NCI-H1105 treated with DMSO at 0.1 percent for 48 hours (cell line): ENCODE measurements around the gene CSNK1A1L.
A peak's percentile ranks its signal among the peaks of the same experiment; 100 is the strongest.

Source experiments
- DNase-seq: peaks from one replicate; lab custom pipeline; 2025; lab: John Stamatoyannopoulos, UW

CSNK1A1L gene

GRCh38 chr13:37105251-37105714, at the start of gene CSNK1A1L:
Gene CSNK1A1L (minus strand): TSS chr13:37105664. CDS start chr13:37105256, 408 bp downstream.
- DNase-seq = no peak

GRCh38 chr13:37149380-37149779, 43.9 kb upstream of the CSNK1A1L start:
- DNase-seq = no peak

- no peak for DNase-seq
Measured at GRCh38 chr13:37148501-37148900, 43.0 kb upstream of the CSNK1A1L start.

GRCh38 chr13:37144661-37145060, 39.2 kb upstream of the CSNK1A1L start:
- no peak for DNase-seq

GRCh38 chr13:37143911-37144310, 38.4 kb upstream of the CSNK1A1L start:
- no peak for DNase-seq

- DNase-seq = no peak
Measured at GRCh38 chr13:37142877-37143276, 37.4 kb upstream of the CSNK1A1L start.

GRCh38 chr13:37141011-37141410, 35.5 kb upstream of the CSNK1A1L start:
- no peak for DNase-seq

- no peak for DNase-seq
Measured at GRCh38 chr13:37139356-37139755, 33.9 kb upstream of the CSNK1A1L start.

DNA sequence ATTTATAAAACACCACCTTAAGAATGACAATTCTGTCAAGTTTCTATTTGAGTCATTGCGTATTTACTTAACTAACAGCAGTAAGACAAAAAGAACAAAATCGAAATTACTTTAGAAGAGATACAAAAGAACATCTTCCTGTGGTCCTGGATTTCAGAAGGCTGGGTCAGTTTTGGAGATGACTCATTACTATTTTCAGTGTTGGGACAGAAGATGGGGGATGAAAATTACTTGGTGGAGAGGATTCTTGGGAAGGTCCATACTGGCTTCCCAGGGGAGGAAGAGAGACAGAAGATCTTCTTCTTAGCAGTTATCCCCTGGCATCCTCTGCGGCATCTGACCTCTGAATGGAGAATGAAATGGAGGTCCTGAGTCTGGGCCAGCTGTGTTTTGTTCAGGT, 33.5 kb upstream of the CSNK1A1L start:
- no peak for DNase-seq

- no peak for DNase-seq
Measured at GRCh38 chr13:37138169-37138568, 32.7 kb upstream of the CSNK1A1L start.

GRCh38 chr13:37136633-37137032, 31.2 kb upstream of the CSNK1A1L start:
- DNase-seq = no peak

DNA sequence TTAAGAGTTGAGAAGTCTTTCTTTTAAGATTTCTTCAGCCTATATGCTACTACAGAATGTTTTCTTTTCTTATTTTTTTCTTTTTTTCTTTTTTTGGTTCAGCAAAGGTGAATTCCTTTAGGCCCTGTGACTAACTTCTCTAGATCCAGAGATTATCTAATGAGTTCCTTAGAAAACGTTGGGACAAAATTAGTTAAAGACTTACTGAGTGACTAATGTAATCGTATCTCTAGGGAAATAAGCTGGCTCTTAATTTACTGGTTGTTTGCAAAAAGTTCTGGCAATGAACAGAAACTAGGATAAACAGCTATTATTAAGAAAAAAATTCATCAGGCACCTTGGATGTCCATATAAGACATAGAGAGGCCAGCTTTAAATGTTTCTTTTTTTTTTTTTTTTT, 30.7 kb upstream of the CSNK1A1L start:
- no peak for DNase-seq

- DNase-seq = no peak
Measured at GRCh38 chr13:37134411-37135041, 29.1 kb upstream of the CSNK1A1L start.

- DNase-seq = no peak
Measured at GRCh38 chr13:37132211-37132610, 26.7 kb upstream of the CSNK1A1L start.

DNA sequence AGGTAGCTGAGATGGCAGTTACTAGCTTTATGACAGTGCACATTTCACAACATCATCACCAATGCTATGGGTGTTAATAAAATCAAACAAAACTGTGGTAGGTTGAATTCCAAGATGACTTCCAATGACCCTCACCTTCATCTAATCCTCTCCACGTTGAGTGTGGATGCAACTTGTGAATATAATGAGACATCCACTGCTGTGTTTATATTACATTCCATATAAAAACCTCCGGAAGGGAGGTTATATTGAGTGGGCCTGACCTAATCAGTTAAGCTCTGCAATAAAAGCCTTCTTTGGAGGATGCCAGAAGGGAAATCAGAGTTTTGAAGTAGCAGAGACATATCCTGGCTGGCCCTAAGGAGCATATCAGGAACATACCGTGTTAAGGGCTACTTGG, 25.6 kb upstream of the CSNK1A1L start:
- no peak for DNase-seq

GRCh38 chr13:37129866-37130265, 24.4 kb upstream of the CSNK1A1L start:
- DNase-seq = no peak

DNA sequence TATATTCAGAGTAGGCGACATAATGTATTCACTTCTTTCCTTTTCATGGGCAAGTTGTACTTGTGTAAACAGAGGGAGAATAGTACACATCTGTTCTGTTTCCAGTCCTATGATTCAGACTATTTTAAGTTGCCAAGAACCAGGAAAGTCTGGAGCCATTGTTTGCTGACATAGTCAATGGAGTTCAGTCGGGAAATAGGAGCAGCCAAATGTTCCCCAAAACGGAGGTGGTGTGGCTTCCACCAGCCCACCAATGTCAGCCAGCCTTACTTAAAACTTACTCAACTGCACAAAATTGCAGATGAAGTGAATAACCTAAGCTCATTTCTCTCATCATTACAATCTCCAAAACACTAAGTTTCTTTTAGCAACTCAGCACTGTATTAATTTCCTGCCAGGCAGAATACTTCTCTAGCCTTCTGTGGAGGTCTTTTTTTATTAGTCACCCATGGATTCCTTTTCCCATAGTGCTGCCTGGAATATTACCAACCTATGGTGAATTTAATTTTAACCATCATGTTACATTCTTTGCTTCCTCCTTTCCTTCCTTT, 22.3 kb upstream of the CSNK1A1L start:
- DNase-seq = no peak

DNA sequence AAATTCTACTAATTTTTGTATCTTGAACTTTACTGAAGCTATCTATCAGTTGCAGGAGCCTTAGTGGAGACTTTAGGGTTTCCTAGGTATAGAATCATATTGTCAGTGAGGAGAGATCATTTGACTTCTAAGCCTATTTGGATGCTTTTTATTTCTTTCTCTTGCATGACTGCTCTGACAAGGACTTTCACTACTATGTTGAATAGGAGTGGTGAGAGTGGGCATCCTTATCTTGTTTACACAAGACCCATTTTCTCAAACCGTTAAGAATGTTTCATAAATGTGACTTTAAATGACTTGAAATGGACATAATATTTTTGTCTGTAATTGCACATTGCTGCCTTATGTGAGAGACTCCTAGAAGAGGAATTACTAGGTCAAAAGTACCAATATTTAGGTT, 17.9 kb upstream of the CSNK1A1L start:
- no peak for DNase-seq

GRCh38 chr13:37118016-37118415, 12.6 kb upstream of the CSNK1A1L start:
- no peak for DNase-seq

- DNase-seq = no peak
Measured at GRCh38 chr13:37114250-37114649, 8.8 kb upstream of the CSNK1A1L start.

DNA sequence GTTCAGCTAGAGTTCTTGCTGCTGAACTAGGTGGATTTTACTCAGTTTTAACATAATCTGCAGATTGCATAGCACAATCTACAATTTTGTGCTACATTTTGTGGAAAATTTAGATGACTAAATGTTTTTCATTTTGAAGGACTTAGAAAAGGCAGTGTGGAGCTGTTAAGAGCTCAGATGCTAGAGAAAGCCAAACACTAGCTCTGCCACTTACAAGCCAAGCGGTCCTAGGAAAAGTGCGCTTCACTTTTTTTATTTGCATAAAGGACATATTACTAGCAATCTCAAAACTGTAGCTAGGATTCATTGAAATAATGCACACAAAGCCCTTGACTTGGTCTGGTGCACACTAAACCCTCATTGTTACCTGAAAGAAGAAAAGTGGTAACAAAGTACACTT, 8.1 kb upstream of the CSNK1A1L start:
- DNase-seq = no peak

- DNase-seq = peak; percentile 35
Measured at GRCh38 chr13:37109051-37109678, 3.7 kb upstream of the CSNK1A1L start.

GRCh38 chr13:37107868-37108267, 2.4 kb upstream of the CSNK1A1L start:
- no peak for DNase-seq

DNA sequence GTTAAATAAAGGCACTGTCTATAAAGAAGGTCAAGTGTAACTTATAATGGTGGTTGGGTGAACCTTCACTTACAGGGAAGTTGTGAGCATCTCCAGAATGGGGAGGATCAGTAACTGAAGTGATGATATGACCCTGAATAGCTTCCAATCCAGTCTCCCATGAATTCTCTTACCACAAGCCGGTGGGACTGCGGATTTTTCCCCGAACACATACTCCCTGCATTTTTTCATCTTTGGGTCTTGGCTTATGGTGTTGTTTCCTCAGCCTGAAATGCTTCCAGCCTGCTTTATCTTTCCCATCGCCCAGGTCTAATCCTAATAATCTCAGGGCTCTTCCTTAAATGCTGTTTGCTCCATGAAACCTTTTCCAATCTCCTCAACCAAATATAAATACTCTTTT, 2.0 kb upstream of the CSNK1A1L start:
- no peak for DNase-seq
